HG02885 (cell line): ENCODE results near the gene NRP1.

Experiments
- ATAC-seq: cut with Tn5 transposase; IDR thresholded peaks from one replicate; pipeline ENCODE4 v1.9.1; 2021; ENCODE audit warnings: mild to moderate bottlenecking; ENCODE audit not compliant: unreplicated experiment, poor library complexity

The NRP1 gene

DNA sequence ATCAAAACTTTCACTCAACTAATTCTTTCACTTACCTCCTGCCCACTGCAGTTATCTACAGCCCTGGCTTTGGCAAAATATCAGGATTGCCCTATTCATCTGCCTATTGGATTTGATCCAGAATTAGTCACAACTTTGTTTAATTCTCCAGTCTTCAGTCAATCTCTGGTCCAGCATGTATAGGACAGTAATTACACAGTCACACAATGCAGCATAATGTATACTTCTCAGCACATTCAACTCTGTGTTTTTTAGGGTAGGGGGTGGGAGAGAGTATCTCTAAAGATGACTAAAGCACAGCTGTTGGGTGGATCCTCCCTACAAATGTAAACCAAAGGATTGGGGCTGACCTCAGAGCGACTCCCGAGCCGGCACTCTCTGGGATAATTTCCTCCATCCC, 17.7 kb upstream of the NRP1 start:
- no peak for ATAC-seq

DNA sequence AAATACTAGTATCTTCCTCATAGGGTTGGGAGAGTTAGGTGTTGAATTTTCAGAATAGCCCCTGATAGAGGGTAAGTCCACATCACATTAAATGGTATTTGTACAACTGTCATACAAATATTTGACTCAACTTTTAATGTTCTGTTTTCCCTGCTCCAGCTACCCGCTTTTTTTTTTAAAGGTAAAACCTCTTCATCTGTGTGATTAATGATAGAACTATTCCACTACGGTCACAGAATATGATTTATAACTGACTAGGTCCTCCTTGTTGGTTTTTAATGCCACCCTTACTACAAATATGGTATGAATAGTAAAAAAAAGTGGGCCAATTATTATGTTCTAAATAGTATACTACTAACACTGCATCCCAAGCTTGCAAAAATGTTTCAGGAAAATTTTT, 15.6 kb upstream of the NRP1 start:
- no peak for ATAC-seq

DNA sequence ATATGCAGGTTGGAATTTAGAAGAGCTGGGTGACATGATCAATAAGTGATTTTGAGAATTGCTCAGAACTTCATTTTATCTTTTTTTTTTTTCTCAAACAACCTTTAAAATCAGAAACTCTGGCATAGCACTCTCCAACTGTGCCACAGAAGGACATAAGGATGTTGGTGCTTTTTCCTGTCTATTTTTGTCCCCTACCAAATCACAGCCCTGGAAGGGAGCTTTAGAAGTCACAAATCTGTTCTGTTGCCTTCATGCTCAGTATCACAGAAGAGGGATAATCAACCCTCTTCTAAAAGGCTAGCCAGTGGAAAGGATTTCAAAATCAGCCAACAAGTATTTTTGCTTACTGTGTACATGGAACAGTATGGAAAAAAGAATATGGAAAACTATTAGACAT, 14.8 kb upstream of the NRP1 start:
- ATAC-seq, result no peak

DNA sequence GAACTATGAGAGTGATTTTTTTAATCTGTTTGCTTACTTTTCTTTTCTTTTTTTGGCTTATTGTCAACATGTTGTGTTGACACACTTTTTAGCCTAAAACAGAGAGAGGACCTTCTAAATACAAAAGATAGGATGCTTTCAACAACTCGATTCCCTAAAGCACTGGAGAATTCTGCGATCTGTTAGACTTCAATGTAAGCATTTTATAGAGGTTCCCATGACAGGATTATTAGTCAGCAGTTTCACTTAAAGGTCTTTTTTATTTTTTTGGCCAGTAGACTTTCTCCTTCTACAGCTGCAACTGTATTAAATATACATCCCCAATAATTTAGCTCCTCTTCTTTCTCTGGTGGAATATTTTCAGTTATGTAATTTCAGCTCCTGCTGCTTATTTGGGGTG, 12.7 kb upstream of the NRP1 start:
- no peak for ATAC-seq

DNA sequence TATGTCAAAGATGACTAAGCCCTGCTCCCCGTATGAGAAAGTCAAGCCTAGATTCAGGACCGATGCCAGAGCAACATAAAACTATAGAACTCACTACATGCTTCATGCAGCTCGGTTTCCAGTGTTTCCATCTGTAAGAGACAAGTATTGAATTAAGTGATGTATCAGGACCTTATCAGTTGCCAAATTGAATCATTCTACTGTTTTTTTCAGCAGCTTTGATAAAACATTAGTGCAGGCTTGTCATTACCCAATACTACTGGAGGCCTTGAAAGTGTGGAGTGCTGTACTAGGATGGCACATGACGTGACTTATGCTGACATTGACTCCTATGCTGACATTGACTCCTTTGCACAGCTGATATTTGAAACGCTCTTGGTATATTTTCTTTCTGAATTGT, 10.8 kb upstream of the NRP1 start:
- no peak for ATAC-seq

DNA sequence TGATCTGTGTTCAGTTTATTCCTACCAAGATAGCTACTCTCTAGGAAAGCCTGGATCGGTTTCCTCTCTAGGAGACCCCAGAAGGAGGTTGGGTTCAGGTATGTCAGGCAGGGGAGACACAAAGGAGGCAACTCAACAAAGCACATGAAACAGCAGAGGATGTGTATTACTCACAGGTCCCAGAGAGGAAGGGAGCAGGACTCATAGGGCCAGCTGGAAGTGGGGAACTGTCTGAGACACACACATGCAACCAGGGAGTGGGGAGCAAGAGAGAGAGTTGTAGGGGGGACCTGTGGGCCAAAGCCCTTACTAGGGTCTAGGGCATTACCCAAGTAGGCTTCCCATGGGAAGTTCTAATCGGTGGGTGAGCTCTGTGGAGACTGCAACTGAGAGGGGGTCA, 10.2 kb upstream of the NRP1 start:
- no peak for ATAC-seq

DNA sequence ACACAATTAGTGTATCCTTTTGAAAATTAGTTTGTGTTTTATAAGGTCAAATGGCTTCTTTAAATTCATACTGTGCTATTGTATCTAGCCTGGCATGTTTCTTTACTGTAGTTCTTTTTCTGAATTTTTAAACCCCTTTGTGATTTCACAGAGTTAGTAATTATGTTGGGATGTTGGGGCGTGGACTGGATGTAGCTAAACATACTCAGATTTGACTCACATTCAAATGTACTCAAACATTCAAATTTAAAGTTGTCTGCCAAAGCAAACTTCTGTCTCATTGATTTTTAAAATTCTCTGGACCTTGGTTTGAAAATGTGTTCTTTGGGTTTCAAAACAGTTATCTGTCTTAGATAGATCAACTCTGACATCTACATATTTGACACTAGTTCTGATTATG, 7.2 kb upstream of the NRP1 start:
- ATAC-seq, result no peak

DNA sequence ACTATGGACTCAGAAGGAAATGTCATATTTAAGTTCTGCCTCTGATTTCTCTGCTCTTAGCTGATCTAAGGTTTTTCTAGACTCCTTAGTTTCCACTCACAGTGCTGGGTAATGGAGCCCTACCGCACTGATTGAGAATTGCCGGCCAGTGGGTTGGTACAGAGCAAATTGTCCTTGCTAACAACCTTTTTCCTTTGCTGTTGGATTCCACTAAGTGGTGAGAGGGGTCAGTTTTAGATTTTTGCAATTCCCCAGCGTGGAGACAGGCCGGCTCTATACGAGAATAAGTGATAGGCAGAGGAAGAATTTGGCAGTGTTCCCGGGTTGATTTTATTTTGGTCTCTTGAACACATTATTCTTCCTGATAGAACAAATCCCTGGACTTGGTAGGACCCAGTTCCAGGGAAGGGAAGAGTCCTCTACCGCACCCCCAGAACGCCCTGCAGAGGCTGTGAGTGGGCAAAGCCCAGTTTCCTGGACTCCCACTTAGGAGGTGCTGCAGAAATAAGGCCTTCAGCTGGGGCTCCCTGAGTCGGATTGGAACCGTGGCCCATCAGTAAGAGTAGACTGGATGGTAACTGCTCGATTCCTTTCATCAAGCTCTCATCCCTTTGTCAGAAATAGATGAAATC, 3.0 kb upstream of the NRP1 start:
- no peak for ATAC-seq

DNA sequence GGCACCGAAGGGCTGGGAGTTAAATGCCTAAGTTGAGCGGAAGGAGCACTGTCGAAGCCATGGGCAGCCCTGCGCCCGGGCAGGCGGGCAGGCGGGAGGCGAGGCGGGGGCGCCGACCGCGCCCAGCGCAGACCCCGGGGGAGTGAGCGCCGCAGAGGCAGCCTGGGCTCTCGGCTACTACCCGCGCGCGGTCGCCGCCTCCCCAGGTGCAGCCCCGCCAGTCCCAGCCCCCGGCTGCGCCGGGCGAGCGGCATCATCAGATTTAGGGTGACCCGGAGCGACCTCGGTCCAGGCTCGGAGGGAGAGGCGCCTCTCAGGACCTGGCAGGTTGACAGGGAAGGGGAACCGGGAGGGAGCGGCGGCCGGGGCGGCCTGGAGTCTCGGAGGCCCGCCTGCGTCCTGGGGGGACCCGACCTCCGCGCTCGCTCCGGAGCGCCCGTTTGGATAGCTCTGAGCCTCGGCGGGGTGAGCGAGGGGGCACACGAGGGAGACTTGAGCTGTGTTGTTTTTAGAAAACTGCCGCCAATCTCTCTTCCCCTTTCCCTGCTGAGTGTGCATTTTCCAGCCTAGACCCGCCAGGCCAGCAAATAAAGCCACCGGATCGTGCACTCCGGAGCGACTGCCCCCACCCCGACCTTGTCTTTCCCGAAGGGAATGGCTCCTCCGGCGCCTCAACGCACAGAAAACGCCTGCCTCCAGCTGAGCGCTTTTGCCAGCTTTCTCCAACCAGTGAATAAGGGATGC, 2.3 kb upstream of the NRP1 start:
- ATAC-seq, result no peak

DNA sequence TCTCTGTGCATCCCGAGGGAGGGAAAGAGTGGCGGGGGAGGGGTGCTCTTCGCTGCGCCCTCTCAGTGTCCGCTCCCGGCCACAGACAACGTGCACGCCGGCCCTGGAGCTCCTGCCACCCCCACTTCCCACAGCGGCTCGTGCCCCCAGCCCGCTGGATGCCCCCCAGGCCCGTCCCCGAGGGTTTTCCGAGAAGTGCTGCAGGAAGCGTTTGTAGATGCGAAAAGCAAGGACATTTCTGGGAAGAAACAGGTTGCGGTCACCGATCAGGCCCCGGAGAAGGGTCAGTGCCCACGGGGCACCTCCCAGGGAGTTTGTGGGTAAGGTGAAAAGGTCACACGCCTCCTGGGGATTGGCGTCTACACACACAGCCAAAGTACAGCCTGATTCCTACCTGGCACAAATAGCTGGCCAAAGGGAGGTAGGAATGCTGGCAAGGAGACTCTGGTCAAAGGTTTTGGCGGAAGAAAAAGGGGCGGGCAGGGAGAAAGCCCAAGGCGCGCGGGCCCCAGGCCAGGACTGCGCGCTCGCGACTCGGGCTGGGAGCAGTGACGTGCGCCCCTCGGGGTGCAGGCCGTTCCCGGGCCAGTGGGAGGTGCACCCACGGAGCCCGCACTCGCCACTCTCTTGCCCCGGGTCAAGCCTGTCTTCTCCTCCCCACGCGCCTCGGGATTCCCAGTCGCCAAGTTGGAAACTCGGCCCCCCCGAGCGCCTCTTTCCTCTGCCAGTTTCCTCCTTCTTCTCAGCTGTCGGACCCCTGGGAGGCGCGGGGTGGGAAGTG, 1.5 kb upstream of the NRP1 start:
- no peak for ATAC-seq

DNA sequence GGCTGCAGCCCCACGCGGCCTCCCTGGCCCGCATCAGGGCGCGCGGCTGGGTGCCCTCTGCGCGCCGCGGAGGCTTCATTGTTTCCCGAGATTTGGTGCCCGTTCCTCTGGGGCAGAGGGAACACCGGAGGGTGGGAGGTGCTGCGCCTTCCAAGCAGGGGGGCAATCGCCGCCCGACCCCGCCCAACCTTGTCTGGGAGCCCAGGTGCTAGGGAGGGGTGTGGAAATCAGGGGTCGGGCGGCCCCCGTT, 1.0 kb upstream of the NRP1 start:
- ATAC-seq, result no peak

DNA sequence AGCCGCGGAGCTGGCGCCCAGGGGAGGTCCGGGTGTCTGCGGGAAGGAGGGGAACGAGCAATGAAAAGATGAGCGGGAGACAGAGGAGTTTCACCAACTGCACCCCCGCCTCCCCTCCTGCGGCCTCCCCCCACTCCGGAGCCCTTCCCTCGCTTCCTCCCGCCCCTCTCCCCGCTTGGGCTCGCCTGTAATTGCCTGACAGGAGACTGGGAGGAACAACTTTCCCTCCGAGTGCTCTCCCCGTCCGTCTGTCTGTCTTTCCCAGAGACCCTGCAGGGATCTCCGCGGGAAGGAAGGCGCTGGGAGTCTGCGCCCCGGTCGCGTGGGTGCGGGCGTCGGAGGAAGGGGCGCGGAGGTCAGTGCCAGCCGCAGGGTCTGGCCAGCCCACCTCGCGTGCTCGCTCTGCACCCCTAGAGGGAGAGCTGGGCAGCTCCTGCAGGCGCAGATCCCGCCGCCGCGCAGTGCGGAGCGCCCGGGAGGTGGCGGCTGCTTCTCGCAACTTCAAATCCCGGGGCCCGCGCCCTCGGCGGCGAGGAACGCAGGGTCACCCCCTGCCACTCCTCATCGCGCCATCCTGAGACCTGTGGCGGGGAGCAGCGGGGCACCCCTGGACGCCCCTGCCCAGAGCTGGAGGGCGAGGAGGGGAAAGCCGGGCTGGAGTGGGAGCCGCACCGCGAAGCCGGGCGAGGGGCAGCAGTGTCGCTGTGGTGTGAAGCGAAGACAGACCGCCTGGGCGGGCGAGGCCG, 511 bp upstream of the NRP1 start:
- ATAC-seq, result no peak

DNA sequence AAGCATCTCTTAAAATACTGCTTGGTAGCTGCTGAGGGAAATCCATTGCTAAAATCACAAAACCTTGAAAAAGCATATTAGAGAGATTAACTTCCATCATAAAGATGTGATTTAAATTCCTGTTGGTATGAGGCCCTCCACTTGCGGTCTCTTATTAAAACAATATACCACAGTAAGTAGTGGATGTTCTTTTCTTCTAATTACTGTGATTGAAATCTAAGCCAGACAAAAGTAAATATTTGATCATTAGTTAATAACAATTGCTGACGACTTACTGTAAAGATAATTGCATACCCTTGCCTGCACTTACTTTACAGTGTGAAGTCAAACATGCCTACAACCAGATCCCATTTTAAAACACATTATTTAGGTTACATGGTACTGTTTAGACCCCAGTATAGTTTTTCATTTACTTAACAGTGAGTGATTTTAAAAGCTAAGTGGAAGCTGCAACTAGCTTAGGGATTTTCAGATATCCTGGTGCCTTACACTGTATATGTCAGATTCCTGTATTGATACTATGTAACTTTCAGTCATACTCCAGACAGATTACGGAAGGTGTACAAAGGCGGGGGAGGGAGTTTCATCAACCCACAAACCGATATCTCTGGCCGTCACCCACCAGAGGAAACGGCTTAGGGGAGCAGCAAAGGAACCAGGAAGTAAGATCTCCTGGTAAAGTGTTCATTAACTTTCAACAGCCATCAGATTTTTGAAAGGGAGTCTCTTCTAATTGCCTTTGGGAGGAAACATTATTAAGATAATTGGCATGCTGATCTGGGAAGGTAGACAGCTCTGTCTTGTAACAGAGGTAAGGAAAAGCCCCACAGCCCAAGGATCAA, 986 bp downstream of the NRP1 start:
- peak; percentile 47 for ATAC-seq

DNA sequence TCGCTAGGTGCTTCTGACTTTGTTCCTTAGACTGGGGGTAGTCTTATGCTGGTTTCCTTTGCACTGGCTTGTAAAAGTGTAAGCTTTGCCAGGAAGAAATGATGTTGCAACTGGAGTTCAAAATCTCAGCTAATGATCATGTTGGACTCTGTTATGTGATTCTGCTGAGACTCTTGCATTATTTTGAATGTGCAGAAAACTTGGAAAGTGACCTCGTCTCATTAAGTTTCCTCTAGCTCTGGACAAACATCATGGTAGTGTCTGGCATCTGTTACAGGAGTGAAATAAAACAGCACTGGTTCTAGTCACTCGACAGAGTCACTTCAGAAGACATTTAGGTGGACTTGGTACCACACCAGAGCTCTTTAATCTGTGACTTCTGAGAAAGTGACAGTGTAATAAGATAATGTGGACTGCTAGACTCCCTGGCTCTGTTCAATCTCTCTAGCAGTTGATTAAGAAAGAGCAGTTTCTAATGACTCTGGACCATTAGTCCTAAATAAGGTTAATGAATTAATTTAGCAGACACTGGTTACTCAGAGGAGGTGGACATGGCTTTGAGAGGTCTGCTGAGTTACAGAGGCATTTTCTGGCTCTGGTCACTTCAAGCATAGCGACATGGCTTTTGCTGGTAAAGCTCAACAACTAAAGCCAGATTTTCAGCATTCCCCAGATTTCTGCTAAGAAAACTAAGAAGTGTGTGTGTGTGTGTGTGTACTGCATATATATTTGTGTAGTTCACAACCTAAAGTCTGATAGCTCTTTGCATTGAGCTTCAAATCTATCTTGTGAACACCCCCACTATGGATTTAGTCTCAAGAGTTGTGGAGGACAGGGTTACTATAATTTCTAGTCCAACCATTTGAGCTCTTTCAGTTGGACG, 2.0 kb downstream of the NRP1 start:
- ATAC-seq, result no peak

DNA sequence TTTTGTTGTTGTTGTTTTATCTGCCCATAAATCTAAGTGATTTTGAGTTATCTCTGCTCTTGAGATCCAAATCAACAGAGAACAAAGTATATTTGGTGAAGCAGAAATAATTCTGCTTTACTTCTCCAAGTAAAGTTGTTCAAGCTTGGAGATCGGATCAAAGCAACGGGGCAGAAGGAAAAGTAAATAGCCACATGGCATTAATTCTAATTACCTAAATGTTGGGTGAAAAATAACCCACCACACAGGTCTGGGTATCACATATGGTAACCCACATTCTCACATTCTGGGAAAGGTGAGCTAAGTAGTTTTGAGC, 3.1 kb downstream of the NRP1 start:
- ATAC-seq, result no peak

DNA sequence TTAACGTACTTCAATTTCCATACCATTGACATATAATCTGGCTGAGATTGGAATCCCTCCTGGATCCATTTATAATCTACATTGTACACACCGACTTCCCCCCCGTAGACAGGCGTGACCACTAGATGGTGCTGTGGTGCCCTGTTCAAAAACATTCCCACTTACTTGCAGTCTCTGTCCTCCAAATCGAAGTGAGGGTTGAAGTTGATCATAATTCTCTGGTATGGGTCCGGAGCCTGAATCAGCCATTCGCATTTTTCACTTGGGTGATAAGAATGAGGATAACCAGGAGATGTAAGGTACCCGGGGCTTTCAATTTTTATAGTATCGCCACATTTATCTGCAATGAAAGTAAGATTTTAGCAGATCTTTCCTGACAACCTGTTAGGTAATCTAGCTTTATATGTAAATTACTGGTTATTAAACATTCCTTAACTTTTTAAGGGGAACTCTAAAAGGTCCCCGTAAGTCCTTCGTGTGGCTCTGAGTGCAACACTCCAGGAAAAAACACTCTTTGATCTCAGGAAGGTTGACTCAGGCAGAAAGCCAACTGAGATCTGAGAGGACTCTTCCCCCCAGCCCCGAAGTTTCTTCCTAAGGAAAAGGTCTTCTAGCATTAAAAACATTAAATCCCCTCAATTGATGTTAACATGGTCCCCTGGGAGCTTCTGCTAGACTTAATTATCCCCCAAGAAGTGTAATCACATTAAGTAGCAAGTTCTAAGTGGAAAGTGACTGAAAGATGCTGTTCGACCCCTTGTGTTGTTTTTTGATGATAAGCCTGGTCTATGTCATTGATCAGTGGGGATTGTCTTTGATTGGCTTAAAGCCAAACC, 3.7 kb downstream of the NRP1 start:
- peak; percentile 73 for ATAC-seq

DNA sequence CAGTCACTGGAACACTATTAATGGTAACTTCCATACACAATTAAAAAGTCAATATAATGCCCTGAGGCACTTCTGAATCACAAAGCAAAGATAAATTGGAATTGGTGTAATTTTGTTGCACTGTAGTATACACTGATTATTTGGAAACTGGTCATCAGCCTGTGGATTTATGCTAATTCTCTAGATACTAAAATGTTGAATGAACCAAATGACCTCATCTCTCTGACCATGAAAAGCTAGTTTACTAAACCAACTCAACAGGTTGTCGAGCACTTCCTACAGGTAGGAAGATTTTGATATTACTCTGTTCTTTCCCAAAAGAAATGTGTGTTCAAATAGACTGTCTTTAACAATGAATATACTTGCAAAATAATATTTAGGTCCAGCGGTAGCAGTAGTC, 5.3 kb downstream of the NRP1 start:
- ATAC-seq, result no peak

DNA sequence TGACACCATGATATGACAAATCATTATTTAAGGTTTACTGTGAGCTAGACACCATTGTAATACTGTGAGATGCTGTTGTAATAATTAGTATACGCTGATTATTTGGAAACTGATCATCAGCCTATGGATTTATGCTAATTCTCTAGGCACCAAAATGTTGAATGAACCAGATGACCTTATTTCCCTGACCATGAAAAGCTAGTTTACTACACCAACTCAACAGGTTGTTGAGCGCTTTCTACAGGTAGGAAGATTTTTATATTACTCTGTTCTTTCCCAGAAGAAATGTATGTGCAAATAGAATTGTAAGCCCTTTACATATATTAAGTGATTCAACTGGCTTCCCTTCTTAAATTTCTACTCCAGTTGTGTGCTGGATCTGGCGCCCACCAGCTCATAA, 6.2 kb downstream of the NRP1 start:
- no peak for ATAC-seq

DNA sequence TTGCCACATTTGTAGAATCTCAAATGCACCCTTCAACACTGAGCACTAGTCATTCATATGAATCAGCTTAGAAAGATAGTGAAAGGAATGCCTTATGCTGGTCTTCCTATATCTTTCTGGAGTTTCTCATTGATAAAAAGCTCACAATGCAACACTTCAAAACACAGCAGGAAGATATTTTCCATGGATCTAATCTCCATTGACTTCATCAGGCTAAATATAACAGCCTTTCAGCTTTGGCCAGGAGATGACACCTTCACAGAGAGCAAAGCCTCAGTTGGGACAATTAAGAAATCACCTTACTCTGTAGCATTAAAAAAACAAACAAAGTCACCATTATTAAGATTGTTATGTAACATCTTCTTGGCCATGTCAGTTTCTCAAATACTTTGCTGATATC, 6.7 kb downstream of the NRP1 start:
- no peak for ATAC-seq
